ENCODE data around the gene NDOR1.
A peak's percentile ranks its signal among the peaks of the same experiment; 100 is the strongest.
"Not testable (repeated sequence)": the region's sequence is repeated elsewhere in the genome, so short reads cannot be mapped to it uniquely, and the experiment has no call there.

The NDOR1 gene

GRCh38 chr9:137233143-137233980 lies 27.9 kb downstream of the NDOR1 start:
- no peak for DNase-seq

- DNase-seq: no peak
These were observed 28.7 kb downstream of the NDOR1 start for GRCh38 chr9:137234055-137234697.

GRCh38 chr9:137234758-137235423 lies 29.4 kb downstream of the NDOR1 start:
- DNase-seq: no peak

DNA sequence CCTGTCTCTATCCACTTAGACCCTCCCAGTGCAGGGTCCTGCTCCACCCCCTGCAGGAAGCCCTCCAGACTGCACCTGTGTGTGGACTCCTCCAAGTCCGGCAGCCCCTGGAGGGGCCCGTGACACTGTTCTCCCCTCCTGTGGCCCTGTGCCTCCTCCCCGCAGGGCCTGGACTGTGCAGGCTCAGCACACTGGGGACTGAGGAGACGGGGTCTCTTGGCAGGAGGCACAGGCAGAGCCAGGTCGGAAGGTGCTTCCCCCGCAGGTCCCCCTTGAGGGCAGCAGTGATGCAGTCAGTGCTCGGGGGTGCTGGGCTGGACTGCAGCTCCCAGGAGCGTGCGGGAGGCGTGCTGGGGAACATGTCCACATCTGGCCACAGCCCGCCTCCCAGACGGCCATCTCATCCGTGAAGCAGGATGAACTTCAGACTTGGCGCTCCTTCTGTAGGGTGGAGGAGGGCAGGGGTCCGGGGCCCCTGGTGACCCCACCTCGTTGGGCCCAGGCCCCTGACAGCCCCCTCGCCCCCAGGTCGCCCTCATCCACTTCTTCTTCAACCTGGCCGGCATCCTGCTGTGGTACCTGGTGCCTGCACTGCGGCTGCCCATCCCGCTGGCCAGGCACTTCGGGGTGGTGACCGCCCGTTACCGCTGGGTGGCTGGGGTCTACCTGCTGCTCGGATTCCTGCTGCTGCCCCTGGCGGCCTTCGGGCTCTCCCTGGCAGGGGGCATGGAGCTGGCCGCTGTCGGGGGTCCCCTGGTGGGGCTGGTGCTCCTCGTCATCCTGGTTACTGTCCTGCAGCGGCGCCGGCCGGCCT lies 30.1 kb downstream of the NDOR1 start:
- DNase-seq: no peak

- peak; percentile 75 for DNase-seq
These were observed 30.9 kb downstream of the NDOR1 start for GRCh38 chr9:137236238-137236935.

DNA sequence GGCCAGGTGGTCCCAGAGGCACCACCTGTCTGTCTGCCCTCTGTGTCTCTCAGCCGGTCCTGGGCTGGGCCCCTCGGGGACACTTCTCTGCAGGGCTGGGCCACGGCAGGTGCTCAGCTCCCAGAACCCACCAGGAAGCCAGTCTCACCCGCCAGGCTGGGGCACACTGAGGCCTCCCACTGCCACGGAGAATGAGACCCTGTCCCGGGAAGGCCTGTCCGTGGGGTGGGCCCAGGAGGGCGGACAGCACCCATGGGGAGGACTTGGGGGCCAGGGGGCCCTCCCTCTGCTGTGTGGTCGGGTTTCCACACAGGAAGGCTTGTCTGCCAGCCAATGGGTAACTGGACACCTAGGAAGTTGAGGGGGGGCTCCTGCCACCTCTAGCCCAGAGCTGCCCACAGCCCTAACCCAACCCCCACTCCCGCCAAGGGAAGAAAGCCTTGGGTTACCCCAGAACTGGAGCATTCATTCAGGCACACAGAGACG lies 31.5 kb downstream of the NDOR1 start:
- no peak for DNase-seq

DNA sequence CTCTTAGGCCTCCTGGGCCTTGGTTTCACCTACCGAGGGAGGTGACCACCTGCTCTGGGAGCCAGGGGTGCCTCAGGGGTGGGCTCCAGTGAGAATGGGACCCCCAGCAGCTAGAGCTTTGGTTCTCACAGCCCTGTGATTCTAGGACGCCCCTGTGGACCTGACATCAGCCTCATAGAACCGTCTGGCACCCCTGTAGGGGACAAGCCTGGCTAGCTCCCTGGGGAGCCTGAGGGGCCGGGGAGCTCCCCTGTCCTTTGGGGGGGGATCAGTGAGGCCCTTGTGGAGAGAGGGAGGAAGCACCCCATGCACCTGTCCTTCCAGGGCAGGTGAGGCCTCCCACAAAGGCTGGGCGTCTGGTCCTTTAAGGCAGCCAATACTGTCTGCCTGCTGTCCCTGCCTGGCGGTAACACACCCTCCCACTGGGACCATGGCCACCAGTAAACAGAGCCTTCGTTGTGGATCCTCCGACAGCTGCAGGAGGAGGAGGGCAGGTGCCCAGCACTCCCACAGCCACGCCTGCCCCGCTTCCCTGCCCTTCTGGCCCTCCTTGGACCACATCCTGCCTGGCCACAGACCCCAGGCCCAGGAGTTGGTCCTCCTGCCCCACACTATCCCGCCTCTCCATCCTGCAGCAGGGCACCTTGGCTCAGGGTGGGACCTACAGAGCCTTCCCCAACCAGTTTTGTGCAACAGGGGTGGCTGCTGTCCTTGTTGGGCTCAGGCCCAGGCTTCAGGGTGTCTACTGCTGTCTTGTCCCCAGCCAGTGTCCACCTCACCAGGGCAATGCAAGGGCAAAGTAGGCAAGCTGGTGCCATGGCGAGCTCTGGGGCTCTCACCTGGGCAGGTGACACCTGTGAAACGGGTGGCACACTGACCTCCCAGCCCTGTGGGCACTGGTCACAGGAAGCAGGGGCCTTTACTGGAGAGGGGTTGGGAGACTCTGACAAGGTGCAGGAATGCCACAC lies 32.5 kb downstream of the NDOR1 start:
- no peak for DNase-seq

DNA sequence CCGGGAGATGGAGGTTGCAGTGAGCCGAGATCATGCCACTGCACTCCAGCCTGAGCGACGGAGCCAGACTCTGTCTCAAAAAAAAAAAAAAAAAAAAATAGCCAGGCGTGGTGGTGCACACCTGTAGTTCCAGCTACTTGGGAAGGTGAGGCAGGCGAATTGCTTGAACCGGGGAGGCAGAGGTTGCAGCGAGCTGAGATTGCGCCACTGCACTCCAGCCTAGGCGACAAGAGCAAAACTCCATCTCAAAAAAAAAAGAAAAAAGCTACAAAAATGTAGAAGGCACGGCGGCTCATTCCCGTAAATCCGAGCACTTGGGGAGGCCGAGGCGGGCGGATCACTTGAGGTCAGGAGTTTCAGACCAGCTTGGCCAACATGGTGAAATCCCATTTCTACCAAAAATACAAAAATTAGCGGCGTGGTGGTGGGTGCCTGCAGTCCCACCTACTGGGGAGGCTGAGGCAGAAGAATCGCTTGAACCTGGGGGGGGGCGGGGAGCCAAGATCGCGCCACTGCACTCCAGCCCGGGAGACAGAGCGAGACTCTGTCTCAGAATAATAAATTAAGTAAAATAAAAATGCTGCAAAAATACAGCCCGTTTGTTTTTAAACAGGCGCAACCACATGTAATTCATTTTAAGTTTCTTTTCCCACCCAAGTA lies 34.2 kb downstream of the NDOR1 start:
- DNase-seq: not testable (repeated sequence)

GRCh38 chr9:137240318-137240840 lies 34.9 kb downstream of the NDOR1 start:
- peak; percentile 79 for DNase-seq

GRCh38 chr9:137240841-137241489 lies 35.5 kb downstream of the NDOR1 start, which contains the start of gene TUBB4B:
TSS of gene TUBB4B (plus strand) at chr9:137241287. CDS start at chr9:137241361, 74 bp downstream.
- peak; percentile 100 for DNase-seq

DNA sequence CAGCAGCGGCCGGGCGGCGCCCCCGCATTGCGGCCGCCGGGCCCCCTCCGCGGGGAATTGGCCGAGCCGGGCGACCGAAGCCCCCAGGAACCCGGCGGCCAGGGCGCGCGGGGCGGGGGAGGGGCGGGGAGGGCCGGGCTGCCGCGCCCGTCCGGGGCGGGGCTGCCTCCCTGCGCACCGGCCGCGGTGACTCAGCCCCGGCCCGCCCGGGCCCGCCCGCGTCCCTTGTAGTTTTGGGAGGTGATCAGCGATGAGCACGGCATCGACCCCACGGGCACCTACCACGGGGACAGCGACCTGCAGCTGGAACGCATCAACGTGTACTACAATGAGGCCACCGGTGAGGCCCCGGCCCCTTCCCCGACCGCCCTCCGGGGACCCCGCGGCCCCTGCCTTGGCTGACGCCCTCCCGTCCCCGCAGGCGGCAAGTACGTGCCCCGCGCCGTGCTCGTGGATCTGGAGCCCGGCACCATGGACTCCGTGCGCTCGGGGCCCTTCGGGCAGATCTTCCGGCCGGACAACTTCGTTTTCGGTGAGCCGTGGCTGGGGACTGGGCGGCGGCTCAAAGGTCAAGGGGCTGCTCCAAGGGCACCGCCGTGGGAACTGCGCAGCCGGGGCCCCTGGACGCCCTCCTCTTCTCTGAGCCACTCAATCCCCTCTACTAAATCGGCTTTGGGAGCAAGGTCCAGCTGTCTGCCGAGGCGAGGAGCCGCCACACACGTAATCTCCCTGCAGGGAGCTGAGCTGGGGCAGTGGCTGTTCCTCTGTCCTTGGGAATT lies 36.2 kb downstream of the NDOR1 start:
- DNase-seq: peak; percentile 38

- DNase-seq: no peak
These were observed 37.0 kb downstream of the NDOR1 start for GRCh38 chr9:137242269-137243203.

- DNase-seq: not testable (repeated sequence)
These were observed 37.7 kb downstream of the NDOR1 start for GRCh38 chr9:137243266-137243625.

DNA sequence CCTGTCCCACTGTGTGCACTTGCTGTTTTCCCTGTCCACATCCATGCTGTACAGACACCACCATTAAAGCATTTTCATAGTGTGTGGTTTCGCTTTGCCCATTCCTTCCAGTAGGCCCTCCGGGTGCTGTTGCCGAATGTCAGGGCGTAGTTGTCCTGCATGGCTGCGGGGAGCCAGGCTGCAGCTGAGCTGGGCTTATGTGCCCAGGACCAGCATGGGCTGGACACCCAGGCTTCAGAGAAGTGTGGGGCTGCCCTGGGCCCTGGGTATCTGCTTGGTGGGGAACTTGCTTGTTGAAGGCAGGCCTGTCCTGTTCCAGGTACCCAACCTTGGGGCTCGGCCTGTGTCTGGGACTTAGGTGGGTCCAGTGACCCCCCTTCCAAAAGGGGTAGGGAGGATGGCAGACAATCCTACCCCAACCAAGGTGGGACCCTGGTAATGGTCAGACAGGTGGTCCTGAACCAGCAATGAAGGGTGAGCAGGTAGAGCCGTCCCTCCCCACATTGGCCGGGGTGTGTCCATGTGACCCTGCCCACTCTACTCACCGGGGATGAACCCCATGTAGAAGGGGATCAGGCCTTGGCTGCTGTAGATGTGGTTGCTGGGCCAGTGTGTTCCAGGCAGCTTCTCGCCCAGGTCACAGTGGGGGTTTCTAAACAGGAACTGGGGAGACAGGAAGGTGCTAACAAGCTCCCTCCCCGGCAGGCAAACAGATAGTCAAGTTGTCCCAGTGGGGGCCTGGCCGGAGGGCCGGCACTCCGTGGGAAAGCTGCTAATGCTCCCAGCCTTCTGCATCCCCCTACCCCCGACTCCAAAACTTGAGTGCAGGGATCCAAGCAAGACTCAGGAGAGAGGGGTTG lies 38.4 kb downstream of the NDOR1 start:
- no peak for DNase-seq

DNA sequence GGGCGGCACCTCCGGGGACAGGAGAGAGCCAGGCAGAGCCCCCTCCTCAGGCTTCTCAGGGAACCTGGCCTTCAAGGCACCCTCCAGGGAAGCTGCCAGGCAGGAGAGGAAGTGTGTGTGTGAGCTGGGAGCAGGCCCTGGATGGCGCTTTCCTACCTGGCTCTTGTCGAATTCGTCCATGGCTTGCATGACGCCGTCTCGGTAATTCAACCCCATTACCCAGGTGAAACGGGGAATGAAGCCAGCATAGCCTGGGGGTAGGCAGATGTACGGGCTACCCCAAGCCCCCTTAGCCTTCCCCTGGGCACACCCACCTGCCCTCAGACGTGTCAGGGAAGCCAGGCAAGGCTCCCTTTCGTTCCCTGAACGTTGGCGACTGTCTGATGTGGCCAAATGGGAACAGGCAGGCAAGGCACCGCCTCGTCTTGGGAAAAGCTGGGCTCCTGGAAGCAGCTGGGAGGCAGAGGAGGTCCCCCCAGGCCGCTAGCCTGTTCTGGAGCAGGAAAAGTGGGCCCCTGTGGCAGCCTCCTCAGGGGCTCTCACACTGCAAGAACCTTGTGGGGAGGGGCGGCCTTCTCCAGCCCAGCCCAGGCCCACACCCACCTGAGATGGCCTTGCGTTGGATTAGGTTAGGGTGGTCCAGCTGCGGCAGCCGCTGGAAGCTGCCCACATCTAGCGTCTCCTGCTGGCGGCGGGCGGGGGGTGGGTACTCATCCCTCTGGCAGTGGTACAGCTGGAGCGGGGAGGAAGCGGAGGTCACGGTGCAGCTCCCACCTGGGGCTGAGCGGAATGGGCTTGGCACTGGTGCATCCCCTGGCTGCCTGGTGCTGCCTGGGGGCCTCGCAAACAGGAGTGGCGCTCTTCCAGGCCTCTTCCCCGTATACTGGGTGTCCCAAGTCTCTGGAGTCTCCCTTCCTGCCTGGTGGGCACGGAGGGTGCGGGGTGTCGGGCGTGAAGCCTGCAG lies 39.3 kb downstream of the NDOR1 start:
- no peak for DNase-seq

Measured in MV-4-11 (cell line).